PFSK-1 (cell line): ENCODE measurements around the gene NATD1.

Experiments
- FOXP2 ChIP-seq: optimal IDR thresholded peaks from 2 replicates; pipeline ENCODE3; 2011; ENCODE audit warnings: borderline replicate concordance, control low read depth, inconsistent platforms; ENCODE audit not compliant: insufficient read depth; ENCODE audit errors: extremely low read length, extremely low read depth
- POLR2AphosphoS5 ChIP-seq: IDR thresholded peaks from 2 replicates; pipeline ENCODE4 v1.6.1; 2012; ENCODE audit warnings: low read depth, mild to moderate bottlenecking, control low read depth, low read length, moderate library complexity
- REST ChIP-seq, 2 experiments: IDR thresholded peaks; 2 replicates each; pipeline versions ENCODE4 v1.6.1 to v1.8.0; 2011 to 2012; ENCODE audit warnings: low read depth in 2 of 2, low read length in 2 of 2, control low read depth in 1 of 2, inconsistent platforms in 1 of 2, mild to moderate bottlenecking in 1 of 2, moderate library complexity in 1 of 2; ENCODE audit not compliant: insufficient read depth in 1 of 2
- SIN3A ChIP-seq: IDR thresholded peaks from 2 replicates; pipeline ENCODE4 v1.6.1; 2012; ENCODE audit warnings: mild to moderate bottlenecking, low read length, moderate library complexity, borderline replicate concordance; ENCODE audit not compliant: insufficient read depth
- TAF1 ChIP-seq: IDR thresholded peaks from 2 replicates; pipeline ENCODE4 v1.6.1; 2012; ENCODE audit warnings: low read length, control low read depth, borderline replicate concordance; ENCODE audit not compliant: insufficient read depth

GRCh38 chr17:21208352-21208751 is 44.9 kb downstream of the NATD1 start:
- TF ChIP-seq SIN3A, result no peak
- no peak for TF ChIP-seq REST (IDR thresholded peaks at IDR 0.05; ENCODE audit: insufficient read depth in 1 of 2, low read depth in 2 of 2, low read length in 2 of 2)
- no peak for TF ChIP-seq POLR2AphosphoS5
- TF ChIP-seq TAF1, result no peak
- TF ChIP-seq FOXP2, result no peak
